A549 (cell line): ENCODE results near the gene PPFIA4. TPM values are rescaled to one million over a fixed set of nuclear protein-coding genes. Genes with fewer than 3 reads are reported as not detected.

Source experiments
- ATAC-seq, 2 experiments: fragments of 200-7000 bp in 1 of 2; fragments of >200 bp in 1 of 2; cut with Nextera tagmentation in 1 of 2; cut with Tn5 transposase in 1 of 2; 3 replicates each; pipeline versions ENCODE4 v1.8.0 to v1.9.1; 2018 to 2020; ENCODE audit warnings: mild to moderate bottlenecking in 1 of 2, moderate library complexity in 1 of 2
- CTCF ChIA-PET: fragments of 300-600 bp; sonication (Branson Sonifier 250); formaldehyde crosslinking; extraction: SDS; loops from one replicate; lab custom pipeline; 2021; ENCODE audit warnings: antibody characterized with exemption, inconsistent platforms; lab: Yijun Ruan, JAX
- POLR2A ChIA-PET: fragments of 350-600 bp; formaldehyde crosslinking; extraction: SDS; loops from one replicate; lab custom pipeline; 2021; ENCODE audit warnings: antibody characterized with exemption, inconsistent platforms; lab: Yijun Ruan, JAX
- DNase-seq, 2 experiments: peaks; one replicate each; pipeline versions ENCODE4 v3.0.0 to v3.0.0-alpha.2; 2011 to 2016; ENCODE audit warnings: low read depth in 1 of 2, low spot score in 1 of 2
- FAIRE-seq: peaks from 2 replicates; lab custom pipeline; 2011; peaks lifted over from hg19 to GRCh38; lab: Jason Lieb, UNC
- H3K27ac ChIP-seq, 2 experiments: fragments of >200 bp; sonication (Bioruptor Twin); formaldehyde crosslinking; 3 replicates each; pipeline ENCODE4 v1.5.1; 2016 to 2017
- H3K4me1 ChIP-seq: fragments of >200 bp; sonication (Bioruptor Twin); formaldehyde crosslinking; 3 replicates; pipeline ENCODE4 v1.6.1; 2016
- H3K4me2 ChIP-seq: fragments of >200 bp; sonication (Bioruptor Twin); formaldehyde crosslinking; 3 replicates; pipeline ENCODE4 v1.6.1; 2016
- H3K4me3 ChIP-seq: fragments of >200 bp; sonication (Bioruptor Twin); formaldehyde crosslinking; 3 replicates; pipeline ENCODE4 v1.5.1; 2016
- H3K9me3 ChIP-seq: fragments of >200 bp; sonication (Bioruptor Twin); formaldehyde crosslinking; 3 replicates; pipeline ENCODE4 v1.6.1; 2016
- CEBPB ChIP-seq, 2 experiments: fragments of >200 bp in 1 of 2; sonication (Bioruptor Twin) in 1 of 2; formaldehyde crosslinking in 1 of 2; IDR thresholded peaks; 2 replicates each; pipeline ENCODE4 v1.6.1; 2012 to 2016
- CHD2 ChIP-seq: fragments of 150-350 bp; IDR thresholded peaks from 2 replicates; pipeline ENCODE4 v1.6.1; 2014; ENCODE audit warnings: low read length; ENCODE audit not compliant: partially characterized antibody
- EHF ChIP-seq: fragments of 250-450 bp; sonication (Bioruptor Pico); IDR thresholded peaks from 2 replicates; pipeline ENCODE4 v1.5.0; 2020; ENCODE audit warnings: mild to moderate bottlenecking
- EP300 ChIP-seq, 2 experiments: fragments of >200 bp; sonication (Bioruptor Twin); formaldehyde crosslinking; IDR thresholded peaks; 2 replicates in 1 of 2; 3 replicates in 1 of 2; pipeline ENCODE4 v1.6.1; 2016 to 2017
- ESRRA ChIP-seq: fragments of 150-350 bp; IDR thresholded peaks from 2 replicates; pipeline ENCODE4 v1.6.1; 2014; ENCODE audit warnings: mild to moderate bottlenecking, low read length, borderline replicate concordance
- FOXS1 ChIP-seq: fragments of 250-450 bp; sonication (Bioruptor Pico); IDR thresholded peaks from 2 replicates; pipeline ENCODE4 v1.5.0; 2020; ENCODE audit warnings: mild to moderate bottlenecking, moderate library complexity
- JUN ChIP-seq, 2 experiments: fragments of >200 bp; sonication (Bioruptor Twin); formaldehyde crosslinking; IDR thresholded peaks; 2 replicates in 1 of 2; 3 replicates in 1 of 2; pipeline ENCODE4 v1.6.1; 2016 to 2017
- MAZ ChIP-seq: fragments of 150-350 bp; IDR thresholded peaks from 2 replicates; pipeline ENCODE4 v1.6.1; 2014; ENCODE audit warnings: antibody characterized with exemption, low read depth, low read length, borderline replicate concordance
- RFX5 ChIP-seq: fragments of 450-650 bp; IDR thresholded peaks from 2 replicates; pipeline ENCODE4 v1.7.1; 2014; ENCODE audit warnings: antibody characterized with exemption, mild to moderate bottlenecking, moderate library complexity
- ZC3H11A ChIP-seq: fragments of 450-650 bp; IDR thresholded peaks from 2 replicates; pipeline ENCODE4 v1.6.1; 2014; ENCODE audit warnings: antibody characterized with exemption, mild to moderate bottlenecking
- ZNF302 ChIP-seq: fragments of 250-450 bp; sonication (Bioruptor Pico); IDR thresholded peaks from 2 replicates; pipeline ENCODE4 v1.9.0; 2021; ENCODE audit warnings: inconsistent platforms, mild to moderate bottlenecking, moderate library complexity
- WGBS: methylation state at CpG from one replicate; pipeline ENCODE4 v1.1.6; 2017; ENCODE audit errors: missing lambda C conversion rate; 5-methylcytosine and 5-hydroxymethylcytosine counted together
- polyA plus RNA-seq, 4 experiments: library from polyadenylated mRNA; depleted of rRNA in 3 of 4; stranded (reverse); fragments of >200 nt; fragmentation: RNase III in 1 of 4; extraction: RNeasy Plus Mini Kit Qiagen cat#74134 plus additional on column Dnase treatment in 1 of 4; gene quantifications; 2 replicates in 3 of 4; 3 replicates in 1 of 4; pipeline ENCODE4 v1.2.3, GENCODE V29; 2011 to 2017
- TF ChIP-seq, protein P1 (sequence below): fragments of 450-650 bp; IDR thresholded peaks from 2 replicates; pipeline ENCODE4 v1.6.1; 2014; ENCODE audit warnings: antibody characterized with exemption
- TF ChIP-seq, protein P2 (sequence below): fragments of 250-450 bp; sonication (Bioruptor Pico); IDR thresholded peaks from 2 replicates; pipeline ENCODE4 v1.5.0; 2020; ENCODE audit warnings: low read depth, mild to moderate bottlenecking, moderate library complexity
- TF ChIP-seq, protein P3 (sequence below): IDR thresholded peaks from 2 replicates; pipeline ENCODE4 v1.6.1; 2012
- TF ChIP-seq, protein P4 (sequence below): fragments of 200-600 bp; sonication (generic); IDR thresholded peaks from 2 replicates; pipeline ENCODE4 v1.6.1; 2016; ENCODE audit warnings: antibody characterized with exemption, mild to moderate bottlenecking, moderate library complexity
- TF ChIP-seq, protein P5 (sequence below): fragments of >200 bp; sonication (Bioruptor Twin); formaldehyde crosslinking; IDR thresholded peaks from 3 replicates; pipeline ENCODE4 v1.6.1; 2016
- TF ChIP-seq, protein P6 (sequence below): fragments of 250-450 bp; sonication (Bioruptor Pico); IDR thresholded peaks from 2 replicates; pipeline ENCODE4 v1.5.0; 2021; ENCODE audit warnings: mild to moderate bottlenecking, moderate library complexity, borderline replicate concordance

The PPFIA4 gene
- polyA plus RNA-seq, 2 of the 4 experiments (the other 2 are of a cell fraction), result 0.47 to 0.63 TPM

DNA sequence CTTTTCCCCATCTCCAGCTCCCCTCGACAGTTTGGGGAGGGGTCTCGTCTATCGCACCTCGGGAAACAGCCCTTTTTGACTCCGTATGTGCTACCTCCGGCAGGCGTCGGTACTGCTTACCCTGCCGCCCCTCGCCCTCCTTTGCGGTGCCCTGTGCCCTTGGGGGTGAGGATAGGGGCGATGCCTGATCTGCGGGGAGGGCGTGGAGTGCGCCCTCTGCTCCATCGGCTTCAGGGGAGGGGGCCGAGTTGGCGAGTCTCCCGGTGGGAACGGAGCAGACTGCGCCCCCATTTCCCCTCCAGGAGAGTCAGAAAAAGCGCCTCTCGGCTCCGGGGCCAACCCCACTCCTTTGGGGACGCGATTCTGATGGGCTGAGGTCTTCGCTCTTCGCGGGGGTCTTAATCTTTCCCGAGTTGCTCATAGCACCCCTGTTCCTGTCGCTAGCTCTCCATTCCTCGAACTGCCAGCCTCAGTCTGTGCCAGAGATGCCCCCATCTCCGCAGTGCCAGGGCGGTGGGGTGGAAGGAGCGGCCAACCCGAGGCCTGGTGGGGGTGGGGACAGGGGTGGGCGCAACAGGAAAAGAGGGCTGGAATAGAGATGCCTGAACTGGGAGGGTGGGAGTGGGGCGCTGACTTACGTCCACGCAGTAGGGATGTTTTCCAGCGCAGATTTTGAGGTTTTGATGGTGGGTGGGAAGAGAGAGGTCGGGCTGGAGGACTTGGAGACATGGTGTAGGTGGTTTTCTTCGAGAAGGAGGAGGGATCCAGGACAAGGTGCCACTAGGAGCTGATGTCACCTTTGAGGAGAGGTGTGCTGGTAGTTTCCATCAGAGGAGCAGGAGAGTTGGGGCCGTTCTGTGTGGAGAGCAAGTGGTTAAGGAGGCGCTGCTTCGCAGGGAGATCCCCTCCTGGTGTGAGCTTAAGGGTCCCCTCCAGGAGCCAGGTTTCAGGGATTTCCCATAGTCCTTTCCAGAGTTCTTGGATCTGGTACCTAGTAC lies 674 bp downstream of the PPFIA4 start:
- peak overlapping the region; percentile 98 for H3K4me2 ChIP-seq
- H3K4me1 ChIP-seq, result no peaks in the 10 kb centered on the region
- DNase-seq (no peak), FAIRE-seq (no peak), ATAC-seq (peak; percentile 7 to 50; a peak in 4 of 6 replicates)
- no peak for TF ChIP-seq ZC3H11A
- TF ChIP-seq ESRRA, result no peak
- TF ChIP-seq RFX5, result no peak
- TF ChIP-seq, protein P1, sequence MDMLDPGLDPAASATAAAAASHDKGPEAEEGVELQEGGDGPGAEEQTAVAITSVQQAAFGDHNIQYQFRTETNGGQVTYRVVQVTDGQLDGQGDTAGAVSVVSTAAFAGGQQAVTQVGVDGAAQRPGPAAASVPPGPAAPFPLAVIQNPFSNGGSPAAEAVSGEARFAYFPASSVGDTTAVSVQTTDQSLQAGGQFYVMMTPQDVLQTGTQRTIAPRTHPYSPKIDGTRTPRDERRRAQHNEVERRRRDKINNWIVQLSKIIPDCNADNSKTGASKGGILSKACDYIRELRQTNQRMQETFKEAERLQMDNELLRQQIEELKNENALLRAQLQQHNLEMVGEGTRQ, result no peak
- TF ChIP-seq, protein P2, sequence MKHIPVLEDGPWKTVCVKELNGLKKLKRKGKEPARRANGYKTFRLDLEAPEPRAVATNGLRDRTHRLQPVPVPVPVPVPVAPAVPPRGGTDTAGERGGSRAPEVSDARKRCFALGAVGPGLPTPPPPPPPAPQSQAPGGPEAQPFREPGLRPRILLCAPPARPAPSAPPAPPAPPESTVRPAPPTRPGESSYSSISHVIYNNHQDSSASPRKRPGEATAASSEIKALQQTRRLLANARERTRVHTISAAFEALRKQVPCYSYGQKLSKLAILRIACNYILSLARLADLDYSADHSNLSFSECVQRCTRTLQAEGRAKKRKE, result no peak
- TF ChIP-seq MAZ, result no peak
- TF ChIP-seq, protein P3, sequence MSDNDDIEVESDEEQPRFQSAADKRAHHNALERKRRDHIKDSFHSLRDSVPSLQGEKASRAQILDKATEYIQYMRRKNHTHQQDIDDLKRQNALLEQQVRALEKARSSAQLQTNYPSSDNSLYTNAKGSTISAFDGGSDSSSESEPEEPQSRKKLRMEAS, result no peak
- TF ChIP-seq FOXS1 (CRISPR knock-in tag), result no peak
- H3K9me3 ChIP-seq, result no peaks in the 10 kb centered on the region
- ChIA-PET POLR2A (no interaction called here), CTCF (interaction anchor here (1.2 to 25.2 kb wide), 4 partner anchors 11 to 241 kb away, joined by 3 to 452 read pairs (median 68); no protein-coding TSS in a partner anchor)
- peak overlapping the region; percentile 59 to 84; a peak in 5 of 6 replicates for H3K27ac ChIP-seq
- 42% methylated on average over 35 of the region's 46 CpGs for WGBS
- H3K4me3 ChIP-seq, result peak overlapping the region; percentile 58

DNA sequence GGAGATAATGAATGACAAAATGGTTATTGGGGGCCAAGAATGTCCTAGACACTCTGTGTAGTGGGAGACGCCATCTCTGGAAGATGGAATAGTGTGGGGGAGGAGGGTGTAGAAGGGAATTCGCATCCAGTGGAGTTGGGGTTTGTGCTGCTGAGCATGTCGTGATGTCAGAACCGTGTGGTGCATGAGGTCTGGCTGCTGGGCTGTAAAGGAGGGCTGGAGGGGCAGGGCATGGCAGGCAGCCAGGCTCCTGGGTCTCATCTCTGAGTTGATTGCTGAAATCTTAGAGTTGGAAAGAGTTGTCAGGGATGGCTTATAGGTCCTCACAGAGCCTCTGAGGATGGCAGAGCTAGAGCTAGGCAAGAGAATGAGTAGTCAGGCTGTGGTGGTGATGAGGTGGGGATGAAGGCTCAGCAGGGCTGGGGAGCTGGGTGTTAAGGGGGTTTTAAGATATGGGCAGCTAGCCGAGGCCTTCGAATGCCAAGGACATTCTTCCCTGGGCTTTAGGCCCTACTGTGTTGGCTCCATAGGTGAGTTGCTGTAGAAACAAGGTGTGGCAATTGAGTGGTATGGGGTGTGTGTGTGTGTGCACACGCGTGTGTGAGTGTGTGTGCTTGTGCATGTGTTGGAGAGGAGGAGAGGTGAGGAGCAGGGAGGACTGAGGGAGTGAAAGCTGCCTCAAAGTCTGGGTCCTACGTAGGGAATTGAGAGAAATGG lies 1.9 kb downstream of the PPFIA4 start:
- 82% methylated on average over 9 of the region's 9 CpGs for WGBS
- Histone ChIP-seq H3K4me3 (no peak overlapping the region), H3K4me2 (no peak overlapping the region), H3K4me1 (no peaks in the 10 kb centered on the region), H3K9me3 (no peaks in the 10 kb centered on the region), H3K27ac (no peak overlapping the region)
- POLR2A ChIA-PET, result no interaction called here
- DNase-seq, result no peak
- CTCF ChIA-PET, result interaction anchor here (2.2 to 25.2 kb wide), 4 partner anchors 9 to 240 kb away, joined by 8 to 452 read pairs (median 68); no protein-coding TSS in a partner anchor
- TF ChIP-seq, protein P4, sequence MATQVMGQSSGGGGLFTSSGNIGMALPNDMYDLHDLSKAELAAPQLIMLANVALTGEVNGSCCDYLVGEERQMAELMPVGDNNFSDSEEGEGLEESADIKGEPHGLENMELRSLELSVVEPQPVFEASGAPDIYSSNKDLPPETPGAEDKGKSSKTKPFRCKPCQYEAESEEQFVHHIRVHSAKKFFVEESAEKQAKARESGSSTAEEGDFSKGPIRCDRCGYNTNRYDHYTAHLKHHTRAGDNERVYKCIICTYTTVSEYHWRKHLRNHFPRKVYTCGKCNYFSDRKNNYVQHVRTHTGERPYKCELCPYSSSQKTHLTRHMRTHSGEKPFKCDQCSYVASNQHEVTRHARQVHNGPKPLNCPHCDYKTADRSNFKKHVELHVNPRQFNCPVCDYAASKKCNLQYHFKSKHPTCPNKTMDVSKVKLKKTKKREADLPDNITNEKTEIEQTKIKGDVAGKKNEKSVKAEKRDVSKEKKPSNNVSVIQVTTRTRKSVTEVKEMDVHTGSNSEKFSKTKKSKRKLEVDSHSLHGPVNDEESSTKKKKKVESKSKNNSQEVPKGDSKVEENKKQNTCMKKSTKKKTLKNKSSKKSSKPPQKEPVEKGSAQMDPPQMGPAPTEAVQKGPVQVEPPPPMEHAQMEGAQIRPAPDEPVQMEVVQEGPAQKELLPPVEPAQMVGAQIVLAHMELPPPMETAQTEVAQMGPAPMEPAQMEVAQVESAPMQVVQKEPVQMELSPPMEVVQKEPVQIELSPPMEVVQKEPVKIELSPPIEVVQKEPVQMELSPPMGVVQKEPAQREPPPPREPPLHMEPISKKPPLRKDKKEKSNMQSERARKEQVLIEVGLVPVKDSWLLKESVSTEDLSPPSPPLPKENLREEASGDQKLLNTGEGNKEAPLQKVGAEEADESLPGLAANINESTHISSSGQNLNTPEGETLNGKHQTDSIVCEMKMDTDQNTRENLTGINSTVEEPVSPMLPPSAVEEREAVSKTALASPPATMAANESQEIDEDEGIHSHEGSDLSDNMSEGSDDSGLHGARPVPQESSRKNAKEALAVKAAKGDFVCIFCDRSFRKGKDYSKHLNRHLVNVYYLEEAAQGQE, result no peak
- TF ChIP-seq, protein P1, result no peak
- TF ChIP-seq CEBPB (IDR thresholded peaks at IDR 0.05) (no peak), EP300 (IDR thresholded peaks at IDR 0.05) (no peak), CHD2 (no peak), EHF (CRISPR knock-in tag) (no peak), JUN (IDR thresholded peaks at IDR 0.05) (no peak), ZNF302 (CRISPR knock-in tag) (no peak)
- TF ChIP-seq, protein P5, sequence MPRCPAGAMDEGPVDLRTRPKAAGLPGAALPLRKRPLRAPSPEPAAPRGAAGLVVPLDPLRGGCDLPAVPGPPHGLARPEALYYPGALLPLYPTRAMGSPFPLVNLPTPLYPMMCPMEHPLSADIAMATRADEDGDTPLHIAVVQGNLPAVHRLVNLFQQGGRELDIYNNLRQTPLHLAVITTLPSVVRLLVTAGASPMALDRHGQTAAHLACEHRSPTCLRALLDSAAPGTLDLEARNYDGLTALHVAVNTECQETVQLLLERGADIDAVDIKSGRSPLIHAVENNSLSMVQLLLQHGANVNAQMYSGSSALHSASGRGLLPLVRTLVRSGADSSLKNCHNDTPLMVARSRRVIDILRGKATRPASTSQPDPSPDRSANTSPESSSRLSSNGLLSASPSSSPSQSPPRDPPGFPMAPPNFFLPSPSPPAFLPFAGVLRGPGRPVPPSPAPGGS, result no peak
- TF ChIP-seq, protein P6, sequence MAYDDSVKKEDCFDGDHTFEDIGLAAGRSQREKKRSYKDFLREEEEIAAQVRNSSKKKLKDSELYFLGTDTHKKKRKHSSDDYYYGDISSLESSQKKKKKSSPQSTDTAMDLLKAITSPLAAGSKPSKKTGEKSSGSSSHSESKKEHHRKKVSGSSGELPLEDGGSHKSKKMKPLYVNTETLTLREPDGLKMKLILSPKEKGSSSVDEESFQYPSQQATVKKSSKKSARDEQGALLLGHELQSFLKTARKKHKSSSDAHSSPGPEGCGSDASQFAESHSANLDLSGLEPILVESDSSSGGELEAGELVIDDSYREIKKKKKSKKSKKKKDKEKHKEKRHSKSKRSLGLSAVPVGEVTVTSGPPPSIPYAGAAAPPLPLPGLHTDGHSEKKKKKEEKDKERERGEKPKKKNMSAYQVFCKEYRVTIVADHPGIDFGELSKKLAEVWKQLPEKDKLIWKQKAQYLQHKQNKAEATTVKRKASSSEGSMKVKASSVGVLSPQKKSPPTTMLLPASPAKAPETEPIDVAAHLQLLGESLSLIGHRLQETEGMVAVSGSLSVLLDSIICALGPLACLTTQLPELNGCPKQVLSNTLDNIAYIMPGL (CRISPR knock-in tag), result no peak
- ATAC-seq, result no peak
- no peak for FAIRE-seq
